Liver (tissue), 3 donors: ENCODE data around the gene PPP2R3B.

Source experiments
- CTCF ChIP-seq: fragments of 150-350 bp; IDR thresholded peaks from 2 replicates; pipeline ENCODE4 v1.5.1; 2017; ENCODE audit warnings: improper control_type of control experiment, low read depth, low read length; ENCODE audit not compliant: missing input control
- JUND ChIP-seq, 2 donors: IDR thresholded peaks; 2 replicates each; pipeline ENCODE4 v1.6.1; 2016; ENCODE audit warnings: antibody characterized with exemption in 2 of 2
- NR2F2 ChIP-seq: IDR thresholded peaks from 2 replicates; pipeline ENCODE4 v1.6.1; 2016; ENCODE audit warnings: antibody characterized with exemption
- SP1 ChIP-seq: IDR thresholded peaks from 2 replicates; pipeline ENCODE4 v1.6.1; 2018; ENCODE audit warnings: antibody characterized with exemption, mild to moderate bottlenecking
- donor health status: healthy.
- donor health status: healthy.

DNA sequence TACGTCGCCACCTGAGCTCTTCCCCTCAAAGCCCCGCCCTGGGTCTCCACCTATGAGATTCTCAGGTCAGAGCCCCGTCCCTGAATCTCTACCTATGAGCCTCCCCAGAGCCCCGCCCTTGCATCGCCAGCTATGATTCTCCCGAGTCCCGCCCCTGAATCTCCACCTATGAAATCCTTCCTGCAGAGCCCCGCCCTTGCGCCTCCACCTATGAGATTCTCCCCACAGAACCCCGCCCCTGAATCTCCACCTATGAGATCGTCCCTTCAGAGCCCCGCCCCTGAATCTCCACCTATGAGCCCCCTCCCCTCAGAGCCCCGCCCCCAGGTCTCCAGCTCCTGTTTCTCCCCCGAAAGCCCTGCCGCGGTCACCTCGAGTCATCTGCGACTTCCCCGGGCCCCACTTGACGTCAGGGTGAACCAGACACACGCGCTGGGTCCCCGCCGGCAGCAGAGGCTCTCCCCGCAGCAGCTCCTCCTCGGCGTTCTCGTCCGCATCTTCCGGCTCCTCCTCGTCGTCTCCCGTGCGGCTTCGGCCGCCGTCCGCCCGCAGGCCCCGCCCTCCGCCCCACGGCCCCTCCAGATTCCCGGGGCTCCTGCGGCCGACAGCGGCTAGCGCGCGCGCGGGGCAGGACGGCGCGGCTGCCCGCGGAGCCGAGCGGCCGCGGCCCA lies 68.5 kb downstream of the PPP2R3B start:
- TF ChIP-seq CTCF = peak; percentile 5
- TF ChIP-seq JUND (IDR thresholded peaks at IDR 0.05) = no peak
- peak; percentile 89 for TF ChIP-seq SP1
- no peak for TF ChIP-seq NR2F2
